Astrocyte of the hippocampus (primary cell): Measurements from ENCODE around the gene PSMB11.
A peak's percentile ranks its signal among the peaks of the same experiment; 100 is the strongest.
"Not testable (repeated sequence)": the region's sequence is repeated elsewhere in the genome, so short reads cannot be mapped to it uniquely, and the experiment has no call there.

Source experiments
- DNase-seq: peaks from one replicate; pipeline ENCODE4 v3.0.0; 2011; ENCODE audit warnings: low read depth, low spot score

Gene PSMB11, protein sequence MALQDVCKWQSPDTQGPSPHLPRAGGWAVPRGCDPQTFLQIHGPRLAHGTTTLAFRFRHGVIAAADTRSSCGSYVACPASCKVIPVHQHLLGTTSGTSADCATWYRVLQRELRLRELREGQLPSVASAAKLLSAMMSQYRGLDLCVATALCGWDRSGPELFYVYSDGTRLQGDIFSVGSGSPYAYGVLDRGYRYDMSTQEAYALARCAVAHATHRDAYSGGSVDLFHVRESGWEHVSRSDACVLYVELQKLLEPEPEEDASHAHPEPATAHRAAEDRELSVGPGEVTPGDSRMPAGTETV

GRCh38 chr14:23042162-23042965, at the start of gene PSMB11:
Gene PSMB11 (plus strand): TSS chr14:23042212. CDS start chr14:23042226, 14 bp downstream.
- no peak for DNase-seq

- no peak for DNase-seq
These were observed 48.5 kb upstream of the PSMB11 start for GRCh38 chr14:22993517-22993916.

DNA sequence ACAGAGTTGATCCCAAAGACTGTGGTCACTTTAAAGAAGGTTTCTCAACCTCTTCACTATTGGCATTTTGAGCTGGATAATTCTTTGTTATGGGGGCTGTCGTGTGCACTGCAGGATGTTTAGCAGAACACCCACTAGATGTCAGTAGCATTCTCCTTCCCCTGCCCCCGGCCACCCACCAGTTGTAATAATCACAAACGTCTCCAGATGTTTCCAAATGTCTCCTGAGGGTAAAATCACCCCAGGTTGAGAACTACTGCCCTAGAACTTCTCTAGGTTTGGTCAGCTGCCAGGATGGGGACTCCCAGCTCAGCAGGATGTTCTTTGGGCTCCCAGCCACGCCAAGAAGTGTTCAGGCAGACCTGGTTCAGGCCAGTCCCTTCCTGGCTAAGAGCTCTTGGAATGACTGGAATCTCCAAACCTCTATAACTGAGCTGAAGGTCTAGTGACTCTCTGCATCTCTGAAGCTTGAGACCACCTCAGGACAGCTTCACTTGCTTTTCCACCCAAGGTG, 47.2 kb upstream of the PSMB11 start:
- DNase-seq, result peak; percentile 76

- DNase-seq, result no peak
These were observed 46.0 kb upstream of the PSMB11 start for GRCh38 chr14:22995889-22996625.

- DNase-seq, result no peak
These were observed 45.0 kb upstream of the PSMB11 start for GRCh38 chr14:22996768-22997654.

DNA sequence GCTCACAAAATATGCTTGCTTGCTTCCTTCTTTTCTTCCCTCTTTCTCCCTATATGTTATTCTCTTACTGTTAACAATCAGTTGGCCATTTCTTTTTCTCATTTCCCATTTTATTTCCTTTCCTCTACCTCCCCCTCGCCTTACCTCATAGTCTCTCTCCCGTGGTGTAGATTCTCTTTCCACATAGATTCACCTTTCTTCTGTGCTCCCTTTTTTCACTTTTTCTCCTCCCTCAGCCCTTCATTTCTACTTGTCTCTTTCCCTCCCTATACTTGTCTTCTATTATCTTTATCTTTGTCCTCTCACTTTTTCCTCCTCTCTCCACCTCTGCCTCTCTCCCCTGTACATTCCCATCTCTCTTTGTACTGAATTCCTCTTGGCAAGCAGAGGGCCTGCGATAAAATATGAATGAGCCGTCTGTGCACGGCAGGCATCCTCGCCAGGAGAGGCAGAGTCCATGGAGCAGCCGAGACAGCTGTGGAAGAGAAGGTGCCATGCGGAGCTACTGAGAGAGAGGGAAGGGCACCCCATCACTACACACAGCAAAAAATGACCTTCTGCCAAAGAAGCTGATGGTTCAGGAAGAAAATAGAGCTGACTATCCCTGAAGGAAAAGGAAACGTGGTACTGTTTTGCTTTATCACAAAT, 44.2 kb upstream of the PSMB11 start:
- no peak for DNase-seq

DNA sequence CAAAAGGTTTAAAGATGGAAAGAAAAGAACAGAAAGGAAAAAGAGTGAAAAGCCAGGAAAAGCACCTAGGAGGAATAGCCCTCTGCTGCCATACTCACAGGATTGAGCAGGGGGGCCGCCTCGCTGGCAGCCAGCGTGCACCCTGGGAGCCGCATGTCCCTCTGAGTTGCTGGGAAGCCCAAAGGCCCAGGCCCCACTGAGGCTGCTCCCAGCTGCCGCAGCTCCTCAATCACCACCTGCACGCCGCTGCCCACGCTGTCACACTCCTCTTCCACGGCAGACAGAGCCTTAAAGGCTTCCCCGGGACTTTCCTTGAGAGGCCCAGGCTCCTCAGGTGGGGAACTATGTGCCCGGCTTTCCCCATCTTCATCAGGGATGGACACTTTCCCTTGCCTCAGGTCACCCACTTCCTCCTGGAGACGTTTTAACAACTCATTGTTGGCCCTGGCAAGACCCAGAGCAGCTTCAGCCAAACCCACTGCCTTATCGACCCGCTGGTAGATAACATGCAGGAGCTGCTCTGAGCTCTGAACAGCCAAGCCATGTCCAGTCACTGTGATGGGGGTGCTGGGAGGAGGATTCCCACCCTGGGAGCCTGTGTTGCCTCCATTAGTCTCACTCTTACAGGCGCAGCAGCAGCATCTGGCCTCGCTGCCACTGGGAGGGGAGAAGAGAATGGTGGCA, 43.5 kb upstream of the PSMB11 start:
- DNase-seq, result no peak

DNA sequence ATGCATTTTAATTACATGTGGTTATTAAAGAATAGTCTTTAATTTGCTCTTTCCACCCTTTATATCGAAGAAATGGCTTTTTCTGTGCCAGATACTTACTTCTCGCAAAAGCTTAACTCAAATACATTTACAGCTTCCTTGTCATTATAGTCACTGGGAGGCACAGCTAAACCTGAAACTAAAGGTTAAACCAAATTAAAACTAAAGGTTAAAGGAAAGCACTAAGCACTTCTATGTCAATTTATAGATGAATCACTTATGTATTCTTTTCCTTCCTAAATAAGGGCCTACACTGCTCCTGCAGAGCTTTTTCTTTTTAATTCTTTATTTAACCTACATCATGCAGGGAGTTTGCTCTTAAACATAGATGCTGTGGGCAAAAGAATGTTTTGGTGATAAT, 41.2 kb upstream of the PSMB11 start:
- no peak for DNase-seq

GRCh38 chr14:23002592-23002991, 39.4 kb upstream of the PSMB11 start:
- DNase-seq, result no peak

DNA sequence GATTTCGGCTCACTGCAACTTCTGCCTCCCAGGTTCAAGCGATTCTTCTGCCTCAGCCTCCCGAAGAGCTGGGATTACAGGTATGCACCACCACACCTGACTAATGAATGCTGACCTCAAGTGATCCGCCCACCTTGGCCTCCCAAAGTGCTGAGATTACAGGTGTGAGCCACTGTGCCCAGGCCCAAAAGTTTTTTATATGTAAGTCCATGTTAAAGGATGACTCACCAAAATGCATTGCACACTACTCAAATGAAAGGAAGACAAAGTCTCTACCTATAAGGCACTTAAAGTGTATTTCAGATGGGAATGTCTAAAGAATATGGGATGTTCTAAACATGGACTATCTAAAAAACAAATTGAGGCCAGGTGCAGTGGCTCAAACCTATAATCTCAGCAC, 37.7 kb upstream of the PSMB11 start:
- not testable (repeated sequence) for DNase-seq

DNA sequence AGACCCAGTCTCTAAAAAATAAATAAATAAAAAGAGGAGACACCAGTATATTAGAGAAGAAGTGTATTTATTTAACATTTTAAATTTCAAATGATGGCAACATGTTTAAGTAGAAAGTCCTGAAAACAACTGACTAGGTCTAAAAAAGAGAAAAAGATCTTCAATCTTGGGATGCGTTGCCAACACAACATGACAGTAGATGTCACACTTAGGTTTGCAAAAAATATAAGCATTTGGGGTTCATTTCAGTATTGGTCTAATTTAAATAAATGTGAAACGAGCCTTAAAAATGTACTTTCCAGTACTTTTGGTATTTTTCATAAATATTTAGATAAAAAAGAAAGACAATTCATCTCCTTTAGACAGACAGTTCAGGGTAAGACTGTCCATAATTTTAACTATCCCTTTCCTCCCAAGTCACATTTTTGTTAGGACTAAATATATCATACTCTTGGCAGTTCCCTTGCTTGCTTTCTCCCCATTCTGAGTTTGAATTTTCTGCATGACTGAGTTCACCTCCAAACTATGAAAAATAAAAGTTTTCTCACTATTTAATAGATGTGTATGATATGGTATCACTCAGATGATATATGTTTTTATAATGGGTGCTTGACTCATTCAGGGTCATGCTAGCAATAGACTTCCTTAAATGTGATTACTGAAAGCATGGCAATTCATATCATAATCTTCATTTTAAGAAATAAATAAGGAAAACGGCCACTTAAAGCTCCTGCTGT, 36.4 kb upstream of the PSMB11 start:
- DNase-seq, result no peak

DNA sequence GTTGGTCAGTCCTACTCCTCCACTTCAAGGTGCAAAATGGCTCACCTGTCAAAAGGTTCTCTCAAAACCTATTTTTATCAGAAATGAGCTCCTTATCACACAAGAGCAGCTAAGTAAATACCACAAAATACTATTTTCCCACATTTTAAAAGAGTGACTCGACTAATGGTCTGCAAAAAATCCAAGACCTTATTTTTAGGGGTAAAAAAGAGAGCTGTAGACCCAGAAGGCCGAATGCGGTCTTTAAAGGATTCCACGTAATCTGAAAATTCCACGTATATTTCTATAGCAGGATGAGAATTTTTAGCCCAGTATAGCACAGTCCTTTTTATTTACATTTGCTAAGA, 35.9 kb upstream of the PSMB11 start:
- DNase-seq, result no peak

DNA sequence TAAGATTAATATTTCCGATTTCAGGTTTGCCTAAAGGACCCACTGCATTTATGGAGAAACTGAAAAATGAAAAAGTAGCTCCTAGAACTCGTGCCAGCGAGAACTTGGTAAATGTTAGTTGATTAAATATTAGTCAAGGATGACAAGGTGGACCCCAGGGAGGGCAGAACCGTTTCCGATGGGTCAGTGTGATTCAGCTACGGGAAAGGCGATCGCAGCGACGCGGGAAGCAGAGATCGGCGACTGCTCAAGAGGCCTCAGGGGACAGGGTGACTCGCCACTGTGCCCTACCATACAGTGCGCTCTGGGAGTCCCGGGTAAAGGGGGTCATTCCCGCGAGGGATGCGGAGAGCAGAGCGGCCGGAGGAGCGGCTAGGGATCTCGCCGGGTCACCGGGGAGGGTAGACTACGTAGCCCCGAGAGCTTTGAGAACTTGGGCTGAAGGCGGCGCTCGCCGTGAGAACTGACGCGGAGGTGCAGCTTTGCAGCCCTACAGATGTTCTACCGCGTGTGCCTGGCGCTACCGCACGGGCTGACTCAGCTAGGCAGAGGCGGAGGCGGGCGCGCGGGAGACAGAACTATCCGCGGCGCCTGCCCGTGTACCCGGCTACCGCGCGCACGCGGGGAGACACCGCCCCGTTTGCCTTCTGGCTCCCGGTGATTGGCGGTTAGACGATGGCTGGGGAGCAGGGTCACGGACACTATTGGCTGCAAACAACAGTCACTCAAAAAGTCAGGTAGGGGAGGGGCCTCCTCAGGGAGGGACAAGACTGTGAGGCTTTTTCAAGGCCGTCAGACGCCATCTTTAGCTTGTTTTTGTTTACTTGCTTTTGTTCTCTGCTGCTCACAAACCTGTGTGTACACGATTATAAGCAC, 35.2 kb upstream of the PSMB11 start:
- peak; percentile 99 for DNase-seq

DNA sequence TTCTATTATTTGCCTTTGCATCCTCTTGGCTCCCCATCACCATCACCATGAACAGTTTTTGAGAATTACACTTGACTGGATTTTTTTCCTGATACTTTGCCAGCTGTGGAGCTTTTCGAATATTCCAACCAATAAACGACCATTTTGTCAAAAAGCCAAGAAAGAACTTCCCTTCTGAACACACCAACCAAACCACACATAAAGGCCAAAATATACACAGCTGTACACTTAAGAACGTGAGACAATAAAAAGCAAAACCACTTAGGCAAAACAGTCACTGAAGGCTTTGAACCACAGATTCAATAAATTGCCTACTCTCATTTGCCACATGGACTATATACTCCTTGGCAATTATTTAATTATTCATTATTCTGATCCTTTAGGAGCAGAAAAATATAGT, 33.2 kb upstream of the PSMB11 start:
- DNase-seq, result no peak

- no peak for DNase-seq
These were observed 32.5 kb upstream of the PSMB11 start for GRCh38 chr14:23009483-23009938.

DNA sequence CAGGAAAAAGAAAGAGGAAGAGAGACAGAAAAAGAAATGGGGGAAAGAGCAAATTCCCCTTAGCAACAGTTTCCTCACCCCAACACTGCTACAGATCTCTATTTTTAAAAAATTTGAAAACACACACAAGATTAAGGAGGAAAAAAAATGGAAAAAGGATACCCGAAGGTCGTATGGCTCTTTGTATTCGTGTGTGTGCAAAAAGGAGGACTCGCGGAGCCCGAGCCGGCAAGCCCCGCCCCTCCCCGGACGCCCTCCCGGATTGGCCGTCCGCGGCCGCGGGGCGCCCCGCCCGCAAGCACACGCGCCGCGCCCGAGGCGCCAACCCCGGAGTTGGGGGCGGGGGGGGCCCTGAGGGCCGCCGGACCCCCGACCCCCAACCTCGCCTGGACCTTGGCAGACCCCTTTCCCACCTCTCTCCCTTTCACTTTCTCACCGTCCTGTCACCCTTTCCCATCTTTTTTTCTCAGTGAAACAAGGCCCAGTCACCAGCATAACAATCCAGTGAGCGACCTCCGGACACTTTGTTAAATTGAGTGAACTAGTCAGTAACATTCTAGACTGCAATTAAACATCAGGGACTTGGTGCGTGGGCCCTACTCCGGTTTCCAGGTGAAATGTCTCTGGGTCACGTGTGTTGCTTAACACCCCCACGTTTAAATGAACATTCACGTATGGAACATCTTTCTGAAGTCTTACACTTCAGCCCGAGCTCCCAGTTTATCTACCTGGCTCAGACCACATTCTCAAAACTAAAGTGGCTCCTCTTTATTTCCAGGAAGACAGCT, 31.9 kb upstream of the PSMB11 start, which contains the start of gene C14orf93:
TSS of gene C14orf93 (minus strand) at position 205 of the 788 bp plus-strand sequence. CDS start 11,120 bp downstream, outside the sequence.
- DNase-seq, result peak; percentile 85

GRCh38 chr14:23013054-23013748, 28.8 kb upstream of the PSMB11 start:
- no peak for DNase-seq
